ENCODE measurements around the gene ZNF649.

Gene ZNF649

GRCh38 chr19:51884713-51885112, 20.1 kb downstream of the ZNF649 start:
- no peak for TF ChIP-seq CTCF (IDR thresholded peaks at IDR 0.05)
- Histone ChIP-seq H3K9me3 (peaks cover 44% of the 10 kb centered on the region), H3K4me1 (ENCODE audit: control insufficient read depth in 1 of 2, insufficient read depth in 1 of 2, low read depth in 1 of 2, low read length in 1 of 2) (peaks cover 0 to 7% of the 10 kb centered on the region in 2 experiments), H3K27me3 (peaks cover 9% of the 10 kb centered on the region), H3K36me3 (no peaks in the 10 kb centered on the region), H3K27ac (no peak overlapping the region), H3K4me3 (ENCODE audit: low read depth in 1 of 2, low read length in 1 of 2) (no peak overlapping the region)

GRCh38 chr19:51882518-51882917, 22.3 kb downstream of the ZNF649 start:
- peaks cover 26% of the 10 kb centered on the region for H3K9me3 ChIP-seq

GRCh38 chr19:51873097-51873496, 31.7 kb downstream of the ZNF649 start:
- Histone ChIP-seq H3K27me3 (no peaks in the 10 kb centered on the region), H3K27ac (no peak overlapping the region), H3K4me3 (ENCODE audit: low read depth in 1 of 2, low read length in 1 of 2) (no peak overlapping the region), H3K9me3 (peaks cover 23% of the 10 kb centered on the region), H3K36me3 (peaks cover 22% of the 10 kb centered on the region), H3K4me1 (ENCODE audit: control insufficient read depth in 1 of 2, insufficient read depth in 1 of 2, low read depth in 1 of 2, low read length in 1 of 2) (no peaks in the 10 kb centered on the region)
- no peak for TF ChIP-seq CTCF (IDR thresholded peaks at IDR 0.05)

More at GRCh38 chr19:51882518-51882917, 22.3 kb downstream of the ZNF649 start:
- Histone ChIP-seq H3K4me1 (ENCODE audit: control insufficient read depth in 1 of 2, insufficient read depth in 1 of 2, low read depth in 1 of 2, low read length in 1 of 2) (peaks cover 0 to 7% of the 10 kb centered on the region in 2 experiments), H3K4me3 (ENCODE audit: low read depth in 1 of 2, low read length in 1 of 2) (no peak overlapping the region), H3K27me3 (peaks cover 2% of the 10 kb centered on the region), H3K27ac (no peak overlapping the region), H3K36me3 (peaks cover 4% of the 10 kb centered on the region)
- TF ChIP-seq CTCF (IDR thresholded peaks at IDR 0.05), result no peak

GRCh38 chr19:51861870-51862622, 42.8 kb downstream of the ZNF649 start:
- Histone ChIP-seq H3K4me1 (ENCODE audit: control insufficient read depth in 1 of 2, insufficient read depth in 1 of 2, low read depth in 1 of 2, low read length in 1 of 2) (no peaks in the 10 kb centered on the region), H3K4me3 (ENCODE audit: low read depth in 1 of 2, low read length in 1 of 2) (no peak overlapping the region), H3K9me3 (peaks cover 52% of the 10 kb centered on the region), H3K36me3 (no peaks in the 10 kb centered on the region), H3K27ac (no peak overlapping the region), H3K27me3 (no peaks in the 10 kb centered on the region)
- TF ChIP-seq CTCF (IDR thresholded peaks at IDR 0.05), result no peak

Measured in neutrophil (primary cell).